ENCODE results near the gene GRB10.

Gene GRB10

DNA sequence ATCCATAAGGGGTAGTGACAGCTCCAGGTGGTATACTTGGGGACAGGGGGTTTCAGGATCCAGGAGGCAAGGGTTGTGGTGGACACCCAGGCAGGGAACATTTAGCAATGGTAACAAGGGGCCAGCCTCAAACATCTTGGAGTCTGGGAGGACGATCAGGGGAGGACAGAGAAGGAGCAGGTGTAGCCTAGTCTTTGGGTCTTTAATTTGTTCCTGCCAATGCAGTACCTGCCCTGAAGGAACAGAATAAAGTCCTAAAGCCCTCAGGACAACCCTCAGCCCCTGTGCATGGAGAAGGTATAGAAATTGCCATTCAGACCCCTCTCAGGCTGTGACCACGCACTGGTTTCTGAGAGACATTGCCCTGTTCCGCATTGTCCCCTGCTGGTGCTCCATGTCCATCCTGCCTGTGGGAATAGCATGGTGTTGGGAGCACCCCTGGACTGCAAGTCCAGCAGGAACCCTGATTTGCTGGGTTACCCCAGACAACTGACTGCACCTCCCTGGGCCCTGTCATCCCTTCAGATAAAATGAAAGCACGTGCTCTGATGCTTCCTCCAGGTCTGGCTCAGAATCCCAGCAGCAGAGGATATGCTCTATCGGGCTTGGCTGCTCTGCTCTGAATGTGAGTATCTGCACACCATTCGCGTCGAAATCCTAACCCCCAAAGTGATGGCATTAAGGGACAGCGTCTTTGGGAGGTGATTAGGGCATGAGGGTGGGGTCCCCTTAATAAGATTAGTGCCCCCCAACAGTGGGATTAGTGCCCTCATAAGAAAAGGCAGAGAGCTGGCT lies 241.7 kb downstream of the GRB10 start:
- DNase-seq = no peak
